Sigmoid colon (tissue), 7 donors: ENCODE results near the gene AK3. TPM values are rescaled to one million over a fixed set of nuclear protein-coding genes. Genes with fewer than 3 reads are reported as not detected.

Source experiments
- DNase-seq: peaks from one replicate; pipeline ENCODE4 v3.0.0-alpha.2; 2019
- H3K27ac ChIP-seq, 4 donors: fragments of 200-600 bp; sonication (generic); one replicate each; pipeline ENCODE4 v1.5.1; 2016 to 2019; ENCODE audit warnings: mild to moderate bottlenecking in 1 of 4
- H3K27me3 ChIP-seq, 3 donors: fragments of 200-600 bp; sonication (generic); one replicate each; pipeline ENCODE4 v1.5.1; 2019; ENCODE audit warnings: mild to moderate bottlenecking in 1 of 3
- H3K36me3 ChIP-seq, 4 donors: fragments of 200-600 bp; sonication (generic); one replicate each; pipeline ENCODE4 v1.5.1; 2016 to 2019
- H3K4me1 ChIP-seq, 4 donors: fragments of 200-600 bp; sonication (generic); one replicate each; pipeline ENCODE4 v1.5.1; 2017 to 2019
- H3K4me3 ChIP-seq, 4 donors: fragments of 200-600 bp; sonication (generic); one replicate each; pipeline ENCODE4 v1.5.1; 2017 to 2019; ENCODE audit warnings: mild to moderate bottlenecking in 2 of 4, moderate library complexity in 1 of 4
- H3K9me3 ChIP-seq, 4 donors: fragments of 200-600 bp in 3 of 4; sonication (generic) in 3 of 4; one replicate each; pipeline versions ENCODE4 v1.5.1 to v1.6.1; 2013 to 2019
- CTCF ChIP-seq, 4 experiments: fragments of 450-650 bp in 3 of 4; fragments of 200-600 bp in 1 of 4; IDR thresholded peaks; one replicate each; pipeline ENCODE4 v1.5.1; 2016 to 2019; ENCODE audit warnings: antibody characterized with exemption in 4 of 4, mild to moderate bottlenecking in 3 of 4, moderate library complexity in 2 of 4
- EP300 ChIP-seq, 4 donors: sonication (generic); formaldehyde crosslinking; IDR thresholded peaks; one replicate each; pipeline ENCODE4 v1.6.1; 2017; ENCODE audit warnings: antibody characterized with exemption in 4 of 4
- POLR2A ChIP-seq, 2 donors: fragments of 450-650 bp; IDR thresholded peaks; one replicate each; pipeline ENCODE4 v1.6.1; 2016; ENCODE audit warnings: antibody characterized with exemption in 2 of 2, mild to moderate bottlenecking in 2 of 2, moderate library complexity in 2 of 2
- POLR2AphosphoS5 ChIP-seq, 4 donors: sonication (generic); formaldehyde crosslinking; IDR thresholded peaks; one replicate each; pipeline ENCODE4 v1.6.1; 2017; ENCODE audit warnings: antibody characterized with exemption in 4 of 4
- WGBS, 2 donors: extraction: QIAGEN DNeasy Blood & Tissue Kit; methylation state at CpG; one replicate each; pipeline ENCODE4 v1.1.7; 2013; 5-methylcytosine and 5-hydroxymethylcytosine counted together
- intact Hi-C: fragments of 100-400 bp; cut with DNase I; formaldehyde crosslinking; loops from one replicate; pipeline ENCODE4 v1.15.1; 2023
- polyA plus RNA-seq, 3 donors: library from polyadenylated mRNA; stranded (reverse); fragments of 200-250 nt; gene quantifications; one replicate each; pipeline ENCODE4 v1.2.3, GENCODE V29; 2013
- total RNA-seq, 4 donors: library from RNA; depleted of rRNA; stranded (reverse); fragments of >200 nt; gene quantifications; one replicate each; pipeline ENCODE4 v1.1.0, GENCODE V29; 2016
- donor health status: healthy with polysubstance abuse.
- donor health status: Bipolar disorder and iron deficiency.
- donor health status: healthy.

AK3 gene
- total and polyA plus RNA-seq, 7 donors = 36.8 to 122 (median 102) TPM

- no peak overlapping the region for H3K27ac ChIP-seq
- DNase-seq = no peak
- H3K27me3 ChIP-seq = no peaks in the 10 kb centered on the region
- WGBS, 2 donors = 97 to 99% methylated on average over 1 of the region's 1 CpG
- no peaks in the 10 kb centered on the region for H3K36me3 ChIP-seq
- H3K4me3 ChIP-seq = no peak overlapping the region
- TF ChIP-seq POLR2A (IDR thresholded peaks at IDR 0.05) (no peak), EP300 (IDR thresholded peaks at IDR 0.05) (no peak), CTCF (IDR thresholded peaks at IDR 0.05) (no peak), POLR2AphosphoS5 (IDR thresholded peaks at IDR 0.05) (no peak)
- peaks cover 0 to 37% (median 13%) of the 10 kb centered on the region in 4 donors for H3K4me1 ChIP-seq
- intact Hi-C loops = loop anchor here (10.0 kb wide), 1 partner anchor 1143 kb away; the partner anchor contains the start of gene RFX3
- H3K9me3 ChIP-seq = no peaks in the 10 kb centered on the region
Measured at GRCh38 chr9:4667681-4668080, 73.3 kb downstream of the AK3 start.

- H3K36me3 ChIP-seq = no peaks in the 10 kb centered on the region
- H3K4me3 ChIP-seq = peak within 1 kb of the TSS; percentile 27 to 51 (median 48)
- 1 to 2% methylated on average over 36 of the region's 36 CpGs for WGBS, 2 donors
- peak; percentile 88 for DNase-seq
- no peaks in the 10 kb centered on the region for H3K9me3 ChIP-seq
- H3K4me1 ChIP-seq = peaks cover 0 to 46% (median 18%) of the 10 kb centered on the region in 4 donors
- H3K27me3 ChIP-seq = no peaks in the 10 kb centered on the region
- H3K27ac ChIP-seq = peak within 1 kb of the TSS; percentile 64 to 75 (median 70)
- TF ChIP-seq POLR2AphosphoS5 (IDR thresholded peaks at IDR 0.05) (peak in 3 of 4 donors; percentile 29 to 51 (median 47)), EP300 (IDR thresholded peaks at IDR 0.05) (no peak)
- intact Hi-C loops = loop anchor here (10.0 kb wide), 1 partner anchor 1141 kb away; the partner anchor contains the start of gene RFX3
Measured at GRCh38 chr9:4666042-4666699, 74.8 kb downstream of the AK3 start, which contains the start of gene SPATA6L. Gene SPATA6L, minus strand, starts transcription at chr9:4666480. Its CDS starts 230 bp downstream, at chr9:4666250.

- no peak overlapping the region for H3K4me3 ChIP-seq
Measured at GRCh38 chr9:4665357-4665756, 75.6 kb downstream of the AK3 start.

GRCh38 chr9:4663956-4664355 lies 77.0 kb downstream of the AK3 start:
- no peak overlapping the region for H3K4me3 ChIP-seq
- no peak for TF ChIP-seq POLR2AphosphoS5 (IDR thresholded peaks at IDR 0.05)
- TF ChIP-seq EP300 (IDR thresholded peaks at IDR 0.05) = no peak
- TF ChIP-seq CTCF (IDR thresholded peaks at IDR 0.05) = no peak
- TF ChIP-seq POLR2A (IDR thresholded peaks at IDR 0.05) = no peak
- DNase-seq = no peak
- no peaks in the 10 kb centered on the region for H3K27me3 ChIP-seq
- no peaks in the 10 kb centered on the region for H3K36me3 ChIP-seq
- H3K4me1 ChIP-seq = peaks cover 0 to 46% (median 18%) of the 10 kb centered on the region in 4 donors
- peak overlapping the region in 1 of 4 donors; percentile 3 for H3K27ac ChIP-seq
- WGBS, 2 donors = 52 to 83% methylated on average over 3 of the region's 3 CpGs
- H3K9me3 ChIP-seq = no peaks in the 10 kb centered on the region
- intact Hi-C loops = loop anchor here (10.0 kb wide), 1 partner anchor 1139 kb away; the partner anchor contains the start of gene RFX3

More at GRCh38 chr9:4665357-4665756, 75.6 kb downstream of the AK3 start:
- peaks cover 0 to 46% (median 18%) of the 10 kb centered on the region in 4 donors for H3K4me1 ChIP-seq
- intact Hi-C loops = loop anchor here (10.0 kb wide), 1 partner anchor 1141 kb away; the partner anchor contains the start of gene RFX3
- H3K9me3 ChIP-seq = no peaks in the 10 kb centered on the region
- H3K27me3 ChIP-seq = no peaks in the 10 kb centered on the region
- no peaks in the 10 kb centered on the region for H3K36me3 ChIP-seq
- DNase-seq = no peak
- peak overlapping the region in 3 of 4 donors; percentile 64 to 75 (median 68) for H3K27ac ChIP-seq
- WGBS, 2 donors = 34 to 76% methylated on average over 2 of the region's 2 CpGs
- TF ChIP-seq POLR2AphosphoS5 (IDR thresholded peaks at IDR 0.05) (peak in 2 of 4 donors; percentile 11 to 35), EP300 (IDR thresholded peaks at IDR 0.05) (no peak)

- Histone ChIP-seq H3K27me3 (no peaks in the 10 kb centered on the region), H3K4me3 (peak overlapping the region; percentile 85 to 98 (median 92)), H3K27ac (peak overlapping the region; percentile 81 to 89 (median 88)), H3K4me1 (peaks cover 0 to 46% (median 18%) of the 10 kb centered on the region in 4 donors), H3K36me3 (no peaks in the 10 kb centered on the region), H3K9me3 (no peaks in the 10 kb centered on the region)
- DNase-seq = no peak
- TF ChIP-seq POLR2A (IDR thresholded peaks at IDR 0.05) = no peak
- TF ChIP-seq CTCF (IDR thresholded peaks at IDR 0.05) = no peak
- TF ChIP-seq EP300 (IDR thresholded peaks at IDR 0.05) = no peak
- no peak for TF ChIP-seq POLR2AphosphoS5 (IDR thresholded peaks at IDR 0.05)
- 21 to 54% methylated on average over 13 of the region's 13 CpGs for WGBS, 2 donors
- intact Hi-C loops = loop anchor here (1.0 to 10.0 kb wide), 3 partner anchors 16 to 1138 kb away; partner anchors contain the start of genes AK3, CDC37L1 and RFX3
Measured at GRCh38 chr9:4662989-4663792, 77.8 kb downstream of the AK3 start.
